ENCODE results near the gene ZNF576. TPM values are rescaled to one million over a fixed set of nuclear protein-coding genes. Genes with fewer than 3 reads are reported as not detected.

Gene ZNF576
- total and polyA plus RNA-seq, 2 experiments from 2014 or later: 5.9 to 16.9 TPM

GRCh38 chr19:43641333-43641732, 44.9 kb downstream of the ZNF576 start:
- Histone ChIP-seq H3K4me1 (ENCODE audit: insufficient read depth) (peaks cover 17% of the 10 kb centered on the region), H3K4me3 (no peak overlapping the region), H3K4me2 (no peak overlapping the region), H3K27ac (ENCODE audit: low read depth) (no peak overlapping the region), H3K79me2 (replicated peaks; ENCODE audit: insufficient read depth) (no peaks in the 10 kb centered on the region), H3K36me3 (ENCODE audit: insufficient read depth) (no peaks in the 10 kb centered on the region), H3K27me3 (ENCODE audit: insufficient read depth) (peaks cover 52% of the 10 kb centered on the region), H3F3A (replicated peaks; ENCODE audit: low read depth) (no peaks in the 10 kb centered on the region), H4K20me1 (replicated peaks; ENCODE audit: insufficient read depth) (peaks cover 4% of the 10 kb centered on the region; the same call in 1 of the 2 replicates), H2AFZ (no peak overlapping the region), H3K9me2 (ENCODE audit: insufficient read depth) (no peaks in the 10 kb centered on the region)
- ATAC-seq (peak; percentile 13; the same call in 1 of the 3 replicates), DNase-seq (ENCODE audit: low spot score) (peak; percentile 23)
- Mint-ChIP-seq H3K9me3 (peaks cover 6% of the 10 kb centered on the region), H3K4me1 (peaks cover 25% of the 10 kb centered on the region), H3K27ac (no peak overlapping the region), H3K36me3 (ENCODE audit: low read depth) (peaks cover 21% of the 10 kb centered on the region), H3K27me3 (ENCODE audit: insufficient read depth, low read depth, poor library complexity) (peaks cover 53% of the 10 kb centered on the region), H3K4me3 (peak overlapping the region; percentile 64)
- TF ChIP-seq, protein P1, sequence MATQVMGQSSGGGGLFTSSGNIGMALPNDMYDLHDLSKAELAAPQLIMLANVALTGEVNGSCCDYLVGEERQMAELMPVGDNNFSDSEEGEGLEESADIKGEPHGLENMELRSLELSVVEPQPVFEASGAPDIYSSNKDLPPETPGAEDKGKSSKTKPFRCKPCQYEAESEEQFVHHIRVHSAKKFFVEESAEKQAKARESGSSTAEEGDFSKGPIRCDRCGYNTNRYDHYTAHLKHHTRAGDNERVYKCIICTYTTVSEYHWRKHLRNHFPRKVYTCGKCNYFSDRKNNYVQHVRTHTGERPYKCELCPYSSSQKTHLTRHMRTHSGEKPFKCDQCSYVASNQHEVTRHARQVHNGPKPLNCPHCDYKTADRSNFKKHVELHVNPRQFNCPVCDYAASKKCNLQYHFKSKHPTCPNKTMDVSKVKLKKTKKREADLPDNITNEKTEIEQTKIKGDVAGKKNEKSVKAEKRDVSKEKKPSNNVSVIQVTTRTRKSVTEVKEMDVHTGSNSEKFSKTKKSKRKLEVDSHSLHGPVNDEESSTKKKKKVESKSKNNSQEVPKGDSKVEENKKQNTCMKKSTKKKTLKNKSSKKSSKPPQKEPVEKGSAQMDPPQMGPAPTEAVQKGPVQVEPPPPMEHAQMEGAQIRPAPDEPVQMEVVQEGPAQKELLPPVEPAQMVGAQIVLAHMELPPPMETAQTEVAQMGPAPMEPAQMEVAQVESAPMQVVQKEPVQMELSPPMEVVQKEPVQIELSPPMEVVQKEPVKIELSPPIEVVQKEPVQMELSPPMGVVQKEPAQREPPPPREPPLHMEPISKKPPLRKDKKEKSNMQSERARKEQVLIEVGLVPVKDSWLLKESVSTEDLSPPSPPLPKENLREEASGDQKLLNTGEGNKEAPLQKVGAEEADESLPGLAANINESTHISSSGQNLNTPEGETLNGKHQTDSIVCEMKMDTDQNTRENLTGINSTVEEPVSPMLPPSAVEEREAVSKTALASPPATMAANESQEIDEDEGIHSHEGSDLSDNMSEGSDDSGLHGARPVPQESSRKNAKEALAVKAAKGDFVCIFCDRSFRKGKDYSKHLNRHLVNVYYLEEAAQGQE (IDR thresholded peaks at IDR 0.05; ENCODE audit: unreplicated experiment): no peak
- TF ChIP-seq, protein P2, sequence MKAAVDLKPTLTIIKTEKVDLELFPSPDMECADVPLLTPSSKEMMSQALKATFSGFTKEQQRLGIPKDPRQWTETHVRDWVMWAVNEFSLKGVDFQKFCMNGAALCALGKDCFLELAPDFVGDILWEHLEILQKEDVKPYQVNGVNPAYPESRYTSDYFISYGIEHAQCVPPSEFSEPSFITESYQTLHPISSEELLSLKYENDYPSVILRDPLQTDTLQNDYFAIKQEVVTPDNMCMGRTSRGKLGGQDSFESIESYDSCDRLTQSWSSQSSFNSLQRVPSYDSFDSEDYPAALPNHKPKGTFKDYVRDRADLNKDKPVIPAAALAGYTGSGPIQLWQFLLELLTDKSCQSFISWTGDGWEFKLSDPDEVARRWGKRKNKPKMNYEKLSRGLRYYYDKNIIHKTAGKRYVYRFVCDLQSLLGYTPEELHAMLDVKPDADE (IDR thresholded peaks at IDR 0.05): peak; percentile 49; the same call in 1 of the 2 replicates

GRCh38 chr19:43642531-43642930, 46.1 kb downstream of the ZNF576 start:
- H3K36me3 ChIP-seq (ENCODE audit: insufficient read depth): no peaks in the 10 kb centered on the region
- H3K9me3 Mint-ChIP-seq: peaks cover 18% of the 10 kb centered on the region
- no peak overlapping the region for H3K4me3 Mint-ChIP-seq
- H4K20me1 ChIP-seq (replicated peaks; ENCODE audit: insufficient read depth): peaks cover 4% of the 10 kb centered on the region; the same call in 1 of the 2 replicates
- H3K27ac ChIP-seq (ENCODE audit: low read depth): no peak overlapping the region
- H3K27me3 ChIP-seq (ENCODE audit: insufficient read depth): peaks cover 45% of the 10 kb centered on the region
- no peak overlapping the region for H2AFZ ChIP-seq
- H3K4me1 Mint-ChIP-seq: peaks cover 19% of the 10 kb centered on the region
- no peak overlapping the region for H3K27ac Mint-ChIP-seq
- H3F3A ChIP-seq (replicated peaks; ENCODE audit: low read depth): no peaks in the 10 kb centered on the region
- no peaks in the 10 kb centered on the region for H3K9me2 ChIP-seq (ENCODE audit: insufficient read depth)
- DNase-seq (ENCODE audit: low spot score): no peak
- H3K36me3 Mint-ChIP-seq (ENCODE audit: low read depth): peaks cover 29% of the 10 kb centered on the region
- no peak for ATAC-seq
- peaks cover 45% of the 10 kb centered on the region for H3K27me3 Mint-ChIP-seq (ENCODE audit: insufficient read depth, low read depth, poor library complexity)
- H3K79me2 ChIP-seq (replicated peaks; ENCODE audit: insufficient read depth): no peaks in the 10 kb centered on the region
- H3K4me3 ChIP-seq: no peak overlapping the region
- H3K4me1 ChIP-seq (ENCODE audit: insufficient read depth): peaks cover 8% of the 10 kb centered on the region; the same call in 1 of the 2 replicates
- H3K4me2 ChIP-seq: no peak overlapping the region
- TF ChIP-seq POLR2AphosphoS5 (IDR thresholded peaks at IDR 0.05; ENCODE audit: low read depth) (no peak), NANOG (IDR thresholded peaks at IDR 0.05; ENCODE audit: borderline replicate concordance) (no peak), ZNF331 (CRISPR knock-in tag; IDR thresholded peaks at IDR 0.05; ENCODE audit: low read depth) (no peak), CREB1 (CRISPR knock-in tag; IDR thresholded peaks at IDR 0.05; ENCODE audit: low read depth) (no peak), JUNB (IDR thresholded peaks at IDR 0.05; ENCODE audit: unreplicated experiment) (no peak), STAT1 (IDR thresholded peaks at IDR 0.05; ENCODE audit: unreplicated experiment) (no peak)
- TF ChIP-seq, protein P2 (IDR thresholded peaks at IDR 0.05): no peak
- TF ChIP-seq, protein P1 (IDR thresholded peaks at IDR 0.05; ENCODE audit: unreplicated experiment): no peak

All from GM23338 (cell line).